K562 (cell line): ENCODE measurements around the gene ARHGEF1. TPM values are rescaled to one million over a fixed set of nuclear protein-coding genes. Genes with fewer than 3 reads are reported as not detected.
"Not testable (repeated sequence)": the region's sequence is repeated elsewhere in the genome, so short reads cannot be mapped to it uniquely, and the experiment has no call there.

ENCODE experiments used
- ATAC-seq: fragments of 200-7000 bp; cut with Tn5 transposase; 3 replicates; pipeline ENCODE4 v1.9.1; 2020; ENCODE audit warnings: moderate library complexity
- BruUV-seq: library from RNA; stranded (reverse); fragments of 400-500 nt; replicated peaks from 2 replicates; lab custom pipeline; 2021; lab: Mats Ljungman, UMichigan
- CTCF ChIA-PET: fragments of 300-600 bp; formaldehyde crosslinking; extraction: SDS; loops from one replicate; lab custom pipeline; 2021; ENCODE audit warnings: low intra/inter-chr PET ratio; lab: Yijun Ruan, JAX
- POLR2A ChIA-PET: fragments of 300-600, 350-650 bp; sonication (Branson Sonifier 250); formaldehyde crosslinking; extraction: SDS; loops from one replicate; lab custom pipeline; 2021; ENCODE audit warnings: antibody characterized with exemption, inconsistent platforms; lab: Yijun Ruan, JAX
- DNase-seq, 4 experiments: peaks; one replicate each; pipeline versions ENCODE4 v3.0.0 to v3.0.0-alpha.2; 2011 to 2018; ENCODE audit warnings: low spot score in 3 of 4, mixed read lengths in 3 of 4; ENCODE audit errors: extremely low read depth in 1 of 4
- FAIRE-seq: peaks from 2 replicates; lab custom pipeline; 2011; peaks lifted over from hg19 to GRCh38; lab: Jason Lieb, UNC
- H2AFZ ChIP-seq: 2 replicates; pipeline ENCODE4 v1.6.0; 2011; ENCODE audit warnings: low read depth, low read length, control low read depth, inconsistent platforms
- H3K27ac ChIP-seq: fragments of 200-600 bp; 3 replicates; pipeline ENCODE4 v1.8.0; 2011; ENCODE audit warnings: low read depth, mild to moderate bottlenecking, control low read depth, inconsistent platforms, low read length, moderate library complexity, mixed read lengths; ENCODE audit errors: extremely low read depth
- H3K27me3 ChIP-seq, 2 experiments: fragments of 300-600 bp in 1 of 2; 2 replicates in 1 of 2; 3 replicates in 1 of 2; pipeline versions ENCODE4 v1.6.0 to v1.8.0; 2011; ENCODE audit warnings: inconsistent platforms in 2 of 2, low read length in 2 of 2, mild to moderate bottlenecking in 1 of 2, mixed read lengths in 1 of 2, moderate library complexity in 1 of 2; ENCODE audit not compliant: control insufficient read depth in 2 of 2, insufficient read depth in 2 of 2
- H3K36me3 ChIP-seq: fragments of 300-600 bp; 3 replicates; pipeline ENCODE4 v1.8.0; 2011; ENCODE audit warnings: mild to moderate bottlenecking, low read length, inconsistent platforms; ENCODE audit not compliant: control insufficient read depth, insufficient read depth
- H3K4me1 ChIP-seq, 2 experiments: fragments of 200-600 bp in 1 of 2; replicated peaks in 1 of 2; 2 replicates in 1 of 2; 3 replicates in 1 of 2; pipeline versions ENCODE4 v1.5.1 to v1.8.0; 2011; ENCODE audit warnings: inconsistent platforms in 2 of 2, low read length in 2 of 2, mild to moderate bottlenecking in 1 of 2, mixed read lengths in 1 of 2, moderate library complexity in 1 of 2; ENCODE audit not compliant: control insufficient read depth in 2 of 2, insufficient read depth in 2 of 2
- H3K4me2 ChIP-seq: 2 replicates; pipeline ENCODE4 v1.6.1; 2011; ENCODE audit warnings: low read length, control low read depth, inconsistent platforms, mixed read lengths; ENCODE audit not compliant: insufficient read depth
- H3K4me3 ChIP-seq: fragments of 200-600 bp; sonication (generic), shearing (Covaris generic); 2 replicates; pipeline ENCODE4 v1.5.1; 2016; ENCODE audit warnings: control low read depth, inconsistent platforms
- H3K79me2 ChIP-seq: fragments of 200-600 bp; 3 replicates; pipeline ENCODE4 v1.8.0; 2011; ENCODE audit warnings: low read length, inconsistent platforms; ENCODE audit not compliant: control insufficient read depth, insufficient read depth
- H3K9ac ChIP-seq, 2 experiments: 2 replicates each; pipeline versions ENCODE4 v1.6.0 to v1.6.1; 2011; ENCODE audit warnings: low read depth in 2 of 2, low read length in 2 of 2, control low read depth in 1 of 2, inconsistent platforms in 1 of 2, mild to moderate bottlenecking in 1 of 2, mixed read lengths in 1 of 2; ENCODE audit not compliant: insufficient read depth in 1 of 2
- H3K9me1 ChIP-seq: one replicate; pipeline ENCODE4 v1.6.0; 2011; ENCODE audit warnings: inconsistent platforms, mild to moderate bottlenecking, low read length, moderate library complexity; ENCODE audit not compliant: control insufficient read depth, insufficient read depth
- H3K9me3 ChIP-seq: replicated peaks from 2 replicates; pipeline ENCODE4 v1.5.1; 2011; ENCODE audit warnings: low read depth, low read length, inconsistent platforms; ENCODE audit not compliant: control insufficient read depth, insufficient read depth
- H4K20me1 ChIP-seq: replicated peaks from 2 replicates; pipeline ENCODE4 v1.6.1; 2011; ENCODE audit warnings: low read length, inconsistent platforms, mixed read lengths; ENCODE audit not compliant: control insufficient read depth, insufficient read depth
- BCOR ChIP-seq: fragments of 450-650 bp; IDR thresholded peaks from 2 replicates; pipeline ENCODE4 v1.6.1; 2016
- HDAC2 ChIP-seq: fragments of 450-650 bp; IDR thresholded peaks from 2 replicates; pipeline ENCODE4 v1.6.1; 2016; ENCODE audit warnings: mild to moderate bottlenecking
- KDM1A ChIP-seq, 2 experiments: fragments of 450-650 bp; IDR thresholded peaks; 2 replicates each; pipeline ENCODE4 v1.6.1; 2016; ENCODE audit warnings: mild to moderate bottlenecking in 2 of 2
- RBM25 ChIP-seq: fragments of 200-400 bp; formaldehyde crosslinking; IDR thresholded peaks from 2 replicates; pipeline ENCODE4 v1.6.1; 2018; ENCODE audit warnings: low read length, low read depth, moderate library complexity; ENCODE audit not compliant: severe bottlenecking
- ZNF121 ChIP-seq: sonication (generic); formaldehyde crosslinking; conservative IDR thresholded peaks from 2 replicates; pipeline ENCODE4 v1.8.0; 2022; ENCODE audit warnings: missing genetic modification reagents
- WGBS: fragments of 100-300 bp; shearing (Covaris generic); methylation state at CpG from one replicate; pipeline ENCODE4 v1.1.6; 2016; ENCODE audit warnings: low coverage, mixed read lengths; ENCODE audit not compliant: insufficient coverage; ENCODE audit errors: missing lambda C conversion rate; 5-methylcytosine and 5-hydroxymethylcytosine counted together
- in situ Hi-C: fragments of 300-500 bp; cut with MboI; formaldehyde crosslinking; loops from 4 replicates; pipeline ENCODE4 v1.15.0; 2018; ENCODE audit warnings: inconsistent platforms, mixed read lengths
- intact Hi-C: fragments of 100-400 bp; cut with micrococcal nuclease; formaldehyde crosslinking; loops from 2 replicates; pipeline ENCODE4 v1.14.2; 2022
- polyA plus RNA-seq, 8 experiments: library from polyadenylated mRNA; depleted of rRNA in 4 of 8; stranded (reverse) in 5 of 8; unstranded in 3 of 8; fragments of >200 nt; fragmentation: Nextera tagmentation in 2 of 8; fragmentation: Illumina TruSeq in 1 of 8; extraction: Ambion mirVana in 2 of 8; extraction: Trizol in 1 of 8; gene quantifications; 2 replicates each; pipeline versions ENCODE4 v1.2.1 to v1.2.3, GENCODE V29; 2011 to 2014; ENCODE audit warnings: inconsistent platforms in 1 of 8, missing spikeins in 1 of 8
- total RNA-seq, 7 experiments: library from RNA; depleted of rRNA in 6 of 7; stranded (reverse); fragments of >200 nt in 6 of 7; fragmentation: Illumina TruSeq in 2 of 7; extraction: Trizol in 2 of 7; gene quantifications; 2 replicates each; pipeline versions ENCODE4 v1.2.1 to v1.2.3, GENCODE V29; 2011 to 2021; ENCODE audit warnings: low replicate concordance in 1 of 7

The ARHGEF1 gene
- total and polyA plus RNA-seq, 9 of the 15 experiments (the other 6 are each of a cell fraction or from before 2014, with no cell fraction given), result 1.9 to 149 (median 29.8) TPM

GRCh38 chr19:41875973-41876372, 7.0 kb upstream of the ARHGEF1 start:
- H3K4me2 ChIP-seq, result 0 out of 2 replicates have a peak overlapping the region, but pooled peaks have one; percentile 46
- H3K27ac ChIP-seq, in situ Hi-C loops, H3K9me1 ChIP-seq, DNase-seq, H3K36me3 ChIP-seq, H3K9me3 ChIP-seq, ATAC-seq, H3K79me2 ChIP-seq, FAIRE-seq, H3K27me3 ChIP-seq, H3K4me3 ChIP-seq, intact Hi-C loops, H3K9ac ChIP-seq, BruUV-seq: not testable (repeated sequence)
- TF ChIP-seq KDM1A (IDR thresholded peaks at IDR 0.05) (peak; percentile 9 to 53; a peak in 3 of 4 replicates), ZNF121 (CRISPR knock-in tag) (peak; percentile 97), HDAC2 (0 out of 2 replicates have a peak, but pooled peaks have one; percentile 31), BCOR (peak; percentile 87), RBM25 (peak; percentile 17)
- peaks cover 27 to 47% of the 10 kb centered on the region in 2 experiments for H3K4me1 ChIP-seq
- ChIA-PET POLR2A (interaction anchor here (0.9 kb wide), 1 partner anchor 82 kb away, joined by 3 read pairs; no protein-coding TSS in a partner anchor), CTCF (interaction anchor here (1.1 to 5.4 kb wide), 2 partner anchors 75 to 82 kb away, joined by 3 to 35 read pairs; no protein-coding TSS in a partner anchor)
- WGBS, result 53% methylated on average over 3 of the region's 3 CpGs
- peaks cover 14% of the 10 kb centered on the region; the same call in 1 of the 2 replicates for H4K20me1 ChIP-seq
- peak overlapping the region; percentile 77; the same call in 1 of the 2 replicates for H2AFZ ChIP-seq
